Measurements from ENCODE around the gene CDC42BPG. TPM values are rescaled to one million over a fixed set of nuclear protein-coding genes. Genes with fewer than 3 reads are reported as not detected.

The CDC42BPG gene
- total RNA-seq, 1 donor from 2014 or later, result 21.1 TPM

DNA sequence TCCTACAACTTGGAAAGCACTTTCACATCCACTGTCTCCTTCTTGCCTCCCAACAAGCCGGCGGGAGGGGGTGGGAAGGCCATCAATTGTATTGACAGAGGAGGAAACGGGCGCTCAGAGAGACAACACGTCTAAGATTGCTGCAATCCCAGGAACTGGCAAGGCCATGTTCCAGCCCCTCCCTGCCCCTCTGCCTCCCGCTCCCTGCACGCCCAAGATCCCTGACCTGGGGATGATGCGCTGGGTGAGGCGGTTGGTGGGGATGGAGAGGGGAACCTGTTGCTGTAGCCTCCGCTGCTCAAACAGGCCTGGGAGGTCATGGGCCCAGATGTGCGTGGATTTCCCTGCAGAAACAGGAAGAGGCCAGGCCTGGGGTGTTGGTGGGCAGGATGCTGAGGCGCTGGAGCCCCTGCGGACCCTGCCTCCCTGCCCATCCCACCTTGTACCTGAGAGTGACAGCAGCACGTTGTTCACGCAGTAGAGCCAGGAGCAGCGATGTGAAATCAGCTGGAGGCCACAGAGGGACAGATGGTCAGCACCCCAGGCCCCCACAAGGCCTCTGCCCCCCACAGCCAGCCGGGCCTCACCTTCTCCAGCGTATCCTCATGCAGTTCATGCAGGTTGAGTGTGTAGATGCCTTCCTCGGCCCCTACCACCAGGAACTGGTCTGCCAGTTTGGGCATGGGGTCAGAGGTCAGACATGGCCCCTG lies 48.3 kb downstream of the CDC42BPG start:
- Mint-ChIP-seq H3K36me3 (ENCODE audit: insufficient read depth) (no peaks in the 10 kb centered on the region), H3K4me3 (ENCODE audit: low read depth) (no peak overlapping the region), H3K27me3 (no peaks in the 10 kb centered on the region), H3K4me1 (ENCODE audit: low read depth) (no peaks in the 10 kb centered on the region), H3K27ac (no peak overlapping the region), H3K9me3 (ENCODE audit: low read depth) (no peaks in the 10 kb centered on the region)
- TF ChIP-seq CTCF (IDR thresholded peaks at IDR 0.05; ENCODE audit: unreplicated experiment), result no peak
- no peak for DNase-seq (ENCODE audit: low spot score, unreplicated experiment)

- H3K27me3 Mint-ChIP-seq, result no peaks in the 10 kb centered on the region
- DNase-seq (ENCODE audit: low spot score, unreplicated experiment), result no peak
- no peaks in the 10 kb centered on the region for H3K9me3 Mint-ChIP-seq (ENCODE audit: low read depth)
- H3K27ac Mint-ChIP-seq, result no peak overlapping the region
- no peaks in the 10 kb centered on the region for H3K4me1 Mint-ChIP-seq (ENCODE audit: low read depth)
- no peaks in the 10 kb centered on the region for H3K36me3 Mint-ChIP-seq (ENCODE audit: insufficient read depth)
- H3K4me3 Mint-ChIP-seq (ENCODE audit: low read depth), result no peak overlapping the region
- no peak for TF ChIP-seq CTCF (IDR thresholded peaks at IDR 0.05; ENCODE audit: unreplicated experiment)
Observed at GRCh38 chr11:64794526-64794925, 49.9 kb downstream of the CDC42BPG start.

- no peak overlapping the region for H3K4me3 Mint-ChIP-seq (ENCODE audit: low read depth)
- no peak for TF ChIP-seq CTCF (IDR thresholded peaks at IDR 0.05; ENCODE audit: unreplicated experiment)
- no peak overlapping the region for H3K27ac Mint-ChIP-seq
- no peaks in the 10 kb centered on the region for H3K9me3 Mint-ChIP-seq (ENCODE audit: low read depth)
- no peak for DNase-seq (ENCODE audit: low spot score, unreplicated experiment)
- H3K36me3 Mint-ChIP-seq (ENCODE audit: insufficient read depth), result no peaks in the 10 kb centered on the region
- no peaks in the 10 kb centered on the region for H3K27me3 Mint-ChIP-seq
- no peaks in the 10 kb centered on the region for H3K4me1 Mint-ChIP-seq (ENCODE audit: low read depth)
Observed at GRCh38 chr11:64793271-64794160, 50.9 kb downstream of the CDC42BPG start.

DNA sequence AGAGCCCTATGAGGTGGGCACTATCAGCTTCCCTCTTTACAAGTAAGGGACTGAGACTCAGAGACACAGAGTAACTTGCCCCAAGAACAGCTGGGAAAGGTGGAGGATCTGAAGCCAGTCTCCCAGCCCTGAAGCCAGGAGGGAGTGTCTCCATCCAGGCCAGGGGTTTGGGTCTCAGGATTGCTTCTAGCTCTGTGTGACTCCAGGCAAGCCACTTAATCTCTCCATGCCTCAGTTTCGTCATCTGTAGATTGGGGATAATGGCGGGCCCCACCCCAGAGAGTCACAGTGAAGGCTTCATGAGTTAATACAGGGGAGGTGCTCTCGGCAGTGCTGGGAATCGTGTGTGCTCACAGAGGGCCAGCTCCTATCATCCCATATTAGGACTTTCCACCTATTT lies 52.0 kb downstream of the CDC42BPG start:
- no peak for DNase-seq (ENCODE audit: low spot score, unreplicated experiment)
- Mint-ChIP-seq H3K27ac (no peak overlapping the region), H3K9me3 (ENCODE audit: low read depth) (no peaks in the 10 kb centered on the region), H3K27me3 (no peaks in the 10 kb centered on the region), H3K4me1 (ENCODE audit: low read depth) (no peaks in the 10 kb centered on the region), H3K4me3 (ENCODE audit: low read depth) (no peak overlapping the region), H3K36me3 (ENCODE audit: insufficient read depth) (no peaks in the 10 kb centered on the region)
- no peak for TF ChIP-seq CTCF (IDR thresholded peaks at IDR 0.05; ENCODE audit: unreplicated experiment)

- TF ChIP-seq CTCF (IDR thresholded peaks at IDR 0.05; ENCODE audit: unreplicated experiment), result no peak
- Mint-ChIP-seq H3K9me3 (ENCODE audit: low read depth) (no peaks in the 10 kb centered on the region), H3K4me1 (ENCODE audit: low read depth) (no peaks in the 10 kb centered on the region), H3K36me3 (ENCODE audit: insufficient read depth) (no peaks in the 10 kb centered on the region), H3K27ac (no peak overlapping the region), H3K4me3 (ENCODE audit: low read depth) (no peak overlapping the region), H3K27me3 (no peaks in the 10 kb centered on the region)
- DNase-seq (ENCODE audit: low spot score, unreplicated experiment), result no peak
Observed at GRCh38 chr11:64791781-64792291, 52.6 kb downstream of the CDC42BPG start.
